ENCODE data around the gene BRD3OS. TPM values are rescaled to one million over a fixed set of nuclear protein-coding genes. Genes with fewer than 3 reads are reported as not detected.

BRD3OS gene, protein sequence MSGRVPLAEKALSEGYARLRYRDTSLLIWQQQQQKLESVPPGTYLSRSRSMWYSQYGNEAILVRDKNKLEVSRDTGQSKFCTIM
- 14.8 to 17.5 TPM (median 17.3 TPM) in 5 replicates for total RNA-seq (2022; extraction: Qiagen RNA extraction)

DNA sequence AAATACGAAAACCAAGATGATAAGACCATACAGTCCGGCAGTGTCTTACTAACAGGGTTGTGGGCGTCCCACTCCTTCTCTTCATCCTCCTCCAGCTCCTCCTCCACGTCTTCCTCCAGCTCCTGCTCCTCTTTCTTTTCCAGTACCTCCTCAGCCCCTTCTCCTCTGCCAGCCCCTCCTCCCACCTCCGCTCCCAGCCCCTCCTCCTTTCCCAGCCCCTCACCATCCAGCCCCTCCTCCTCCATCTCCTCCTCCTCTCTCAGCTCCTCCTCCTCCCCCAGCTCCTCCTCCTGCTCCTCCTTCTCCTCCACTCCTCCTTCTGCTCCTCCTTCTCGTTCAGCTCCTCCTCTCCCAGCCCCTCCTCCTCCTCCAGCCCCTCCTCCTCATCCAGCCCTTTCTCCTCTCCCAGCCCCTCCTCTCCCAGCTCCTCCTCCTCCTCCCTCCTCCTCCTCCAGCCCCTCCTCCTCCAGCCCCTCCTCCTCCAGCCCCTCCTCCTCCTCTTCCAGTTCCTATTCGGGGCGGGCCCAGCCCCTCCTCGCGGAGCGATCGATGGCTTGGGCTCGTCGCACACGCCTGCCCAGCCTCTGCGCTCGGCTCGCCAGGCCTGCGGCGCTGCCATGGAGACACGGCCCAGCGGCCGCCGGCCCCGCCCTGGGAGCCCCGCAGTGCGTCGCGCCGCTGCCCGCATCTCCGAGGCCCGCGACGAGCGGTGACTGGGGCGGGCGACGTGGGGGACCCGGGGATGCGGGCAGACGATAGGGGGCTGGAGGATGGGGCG, at the start of gene BRD3OS:
TSS of gene BRD3OS (plus strand) at position 654 of the 778 bp plus-strand sequence. CDS start 1,267 bp downstream, outside the sequence.

DNA sequence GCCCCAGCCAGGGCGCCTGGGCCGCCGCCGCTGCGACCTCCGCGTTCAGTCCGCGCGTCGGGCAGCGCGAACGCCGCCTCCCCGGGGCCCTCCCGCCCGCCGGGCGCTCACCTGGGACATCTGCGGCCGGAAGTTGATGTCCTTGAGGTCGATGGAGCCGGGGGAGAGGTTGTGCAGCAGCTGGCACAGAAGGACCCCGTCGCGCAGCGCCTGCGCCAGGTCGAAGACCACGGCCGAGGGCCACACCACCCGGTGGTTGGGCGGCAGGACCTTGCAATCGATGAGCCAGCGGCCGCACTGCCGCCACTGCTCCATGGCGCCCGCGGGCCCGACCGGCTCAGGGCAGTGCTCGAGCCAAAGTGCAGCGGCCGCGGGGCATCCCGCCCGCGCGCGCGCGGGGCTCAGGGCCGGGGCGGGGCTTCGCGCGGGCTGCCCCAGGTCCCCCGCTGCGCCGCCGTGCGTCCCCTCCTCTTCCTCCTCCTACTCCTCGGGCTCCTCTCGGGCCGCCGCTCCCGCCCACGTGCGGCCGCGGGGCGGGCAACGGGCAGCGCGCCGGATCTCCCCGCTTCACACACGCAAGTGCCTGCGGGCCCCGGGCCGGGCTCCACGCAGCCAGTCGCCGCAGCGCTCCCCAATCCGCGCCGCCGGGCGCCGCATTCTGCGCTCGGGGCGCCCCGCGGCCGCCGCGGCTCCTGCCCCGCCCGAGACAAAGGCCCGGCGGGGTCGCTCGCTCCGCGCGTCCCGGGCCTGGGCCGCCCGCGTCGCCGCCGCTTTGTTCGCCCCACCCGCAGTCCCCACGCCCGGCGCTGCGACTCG, 33.1 kb upstream of the BRD3OS start, which contains the start of gene VAV2:
TSS of gene VAV2 (minus strand) at position 361 of the 816 bp plus-strand sequence. CDS start at position 315, 46 bp downstream.

DNA sequence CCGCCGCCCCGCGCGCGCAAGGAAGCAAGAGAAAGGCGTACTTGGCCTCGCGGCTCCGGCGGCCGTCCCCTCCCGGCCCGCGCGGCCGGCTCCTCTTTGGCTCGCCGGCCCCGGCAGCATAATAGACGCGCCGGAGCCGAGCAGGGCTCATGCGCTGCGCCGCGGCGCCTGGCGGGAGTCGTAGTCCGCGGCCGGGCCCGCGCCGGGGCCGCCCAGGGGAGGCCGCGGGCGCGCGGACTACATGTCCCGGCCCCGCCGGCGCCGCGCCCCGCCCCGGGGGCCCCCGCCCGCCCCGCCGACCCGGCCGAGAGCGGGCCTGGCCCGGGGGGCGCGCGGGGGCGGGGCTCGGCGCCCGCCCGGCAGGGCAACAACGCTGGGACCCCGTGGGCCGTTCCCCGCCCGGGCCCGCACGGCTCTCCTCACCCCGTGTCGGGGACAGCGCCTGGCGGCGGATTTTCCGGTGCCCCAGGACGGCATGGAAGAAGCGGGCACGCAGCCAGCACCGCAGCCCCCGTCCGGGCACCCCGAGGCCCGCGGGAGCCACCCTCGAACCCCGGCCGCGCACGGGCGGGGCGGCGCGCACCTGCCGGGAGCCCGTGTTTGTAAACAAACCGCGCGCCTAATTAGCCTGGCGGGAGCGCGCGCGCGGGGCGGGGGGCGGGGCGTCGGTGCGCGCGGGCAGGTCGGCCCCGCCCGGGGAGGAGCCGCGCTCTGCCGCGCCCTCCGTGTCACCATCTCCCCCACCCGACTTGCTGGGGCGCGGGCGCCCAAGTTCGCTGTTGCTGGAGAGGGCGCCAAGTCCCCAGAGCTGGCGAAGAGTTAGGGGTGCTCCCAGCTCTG, 42.8 kb downstream of the BRD3OS start, which contains the start of gene BRD3:
TSS of gene BRD3 (minus strand) at position 123 of the 840 bp plus-strand sequence. CDS start 14,549 bp downstream, outside the sequence.

Other genes with a start within 250 kb of the BRD3OS start
- 34.1 to 41.5 TPM (median 38.7 TPM) in 5 replicates for gene VAV2, start 33.2 kb upstream of the BRD3OS start, total RNA-seq (2022; extraction: Qiagen RNA extraction)
- 14.8 to 20.6 TPM (median 18.9 TPM) in 5 replicates for gene BRD3, start 42.5 kb downstream of the BRD3OS start, total RNA-seq (2022; extraction: Qiagen RNA extraction)
- 53.3 to 63.5 TPM (median 62.3 TPM) in 5 replicates for gene WDR5, start 110.6 kb downstream of the BRD3OS start, total RNA-seq (2022; extraction: Qiagen RNA extraction)
- gene RNU6ATAC, start 139.1 kb downstream of the BRD3OS start, total RNA-seq (2022; extraction: Qiagen RNA extraction): not detected in 5 replicates

Measured in A549 treated with AZD2906 at 1 μM for 4 hours (cell line).